ENCODE data around the gene CSTF2.

Gene CSTF2

DNA sequence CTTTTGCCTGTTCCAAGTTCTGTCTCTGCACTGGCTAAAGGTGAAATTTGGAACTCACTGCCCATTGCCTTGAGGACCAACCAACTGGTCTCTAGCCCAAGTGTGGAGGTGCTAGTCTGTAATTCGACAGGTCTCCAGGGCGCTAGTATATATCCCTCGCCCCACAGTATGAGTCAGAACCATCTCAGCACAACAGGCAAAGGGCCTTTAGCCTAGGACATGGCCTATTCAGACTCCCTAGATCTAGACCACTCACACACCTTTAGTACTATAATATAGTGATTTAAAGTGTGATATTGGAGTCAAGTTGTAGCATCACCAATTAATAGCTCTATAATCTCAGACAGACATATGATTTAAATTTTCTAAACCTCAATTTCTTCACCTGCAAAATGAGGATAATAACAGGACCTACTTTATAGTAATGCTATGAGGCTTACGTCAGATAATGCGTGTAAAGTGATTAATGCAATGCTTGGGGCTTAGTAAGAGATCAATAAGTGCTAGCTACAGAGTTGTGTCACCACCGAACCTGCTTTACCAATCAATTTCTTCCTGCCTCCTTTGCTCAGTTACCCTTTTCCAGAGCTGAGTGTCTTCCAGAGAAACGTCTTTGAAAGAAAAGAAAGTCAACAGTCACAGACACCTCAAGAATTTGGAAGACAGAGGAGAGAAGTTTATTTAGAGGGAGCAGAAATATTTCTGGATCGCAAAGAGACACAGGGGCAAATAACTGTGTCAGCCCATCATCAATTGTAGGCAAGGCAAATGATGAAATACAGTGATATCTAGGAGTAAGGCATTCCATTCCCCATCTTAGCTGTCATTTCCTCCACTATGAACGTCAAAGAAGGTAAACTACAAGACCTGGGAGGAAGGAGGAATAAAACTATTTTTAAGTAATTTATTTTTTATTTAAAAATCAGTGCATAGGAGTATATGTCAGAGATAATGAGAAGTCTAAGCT is 51.7 kb downstream of the CSTF2 start:
- no peak for DNase-seq (ENCODE audit: low read depth)

DNA sequence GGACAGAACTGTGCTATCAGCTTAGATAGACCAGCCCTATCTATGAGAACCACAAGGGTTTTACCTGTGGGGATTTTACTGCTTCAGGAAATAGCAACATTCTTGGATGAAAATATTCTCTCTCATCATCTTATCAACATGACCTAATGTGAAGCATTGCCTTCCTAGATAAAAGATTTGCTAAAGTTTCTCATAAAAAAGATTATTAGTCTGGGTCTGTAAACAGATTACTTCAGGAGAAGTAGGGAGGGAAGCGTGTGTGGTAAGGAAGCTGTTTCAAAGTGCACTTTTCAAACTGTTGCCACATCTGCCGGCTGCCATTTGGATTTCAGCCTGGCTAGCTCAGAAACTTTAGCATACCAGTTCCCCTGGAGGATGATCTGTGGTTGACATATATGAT is 54.1 kb downstream of the CSTF2 start, which contains the start of gene NOX1:
Gene NOX1 (minus strand): TSS at position 35 of the 400 bp plus-strand sequence. CDS start 220 bp downstream, outside the sequence.
- DNase-seq (ENCODE audit: low read depth), result no peak

DNA sequence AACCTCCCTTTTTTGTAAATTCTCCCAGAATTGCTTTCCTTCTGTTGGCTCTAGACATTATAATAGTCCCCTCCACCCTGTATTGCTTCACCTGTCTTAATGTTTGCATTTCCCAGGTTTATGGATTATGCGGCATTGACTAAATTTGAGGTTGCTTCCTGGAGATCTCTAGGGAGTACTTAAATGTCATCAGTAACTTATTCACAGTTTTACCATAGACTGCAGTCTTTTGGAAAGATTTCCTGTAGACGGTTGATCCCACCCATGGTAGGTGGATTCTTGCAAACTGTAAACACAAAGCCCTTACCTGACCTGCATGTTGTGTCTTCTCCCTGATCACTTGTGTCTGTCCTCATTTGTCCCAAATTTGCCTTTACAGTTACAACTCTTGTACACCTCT is 60.2 kb downstream of the CSTF2 start:
- DNase-seq (ENCODE audit: low read depth), result no peak

DNA sequence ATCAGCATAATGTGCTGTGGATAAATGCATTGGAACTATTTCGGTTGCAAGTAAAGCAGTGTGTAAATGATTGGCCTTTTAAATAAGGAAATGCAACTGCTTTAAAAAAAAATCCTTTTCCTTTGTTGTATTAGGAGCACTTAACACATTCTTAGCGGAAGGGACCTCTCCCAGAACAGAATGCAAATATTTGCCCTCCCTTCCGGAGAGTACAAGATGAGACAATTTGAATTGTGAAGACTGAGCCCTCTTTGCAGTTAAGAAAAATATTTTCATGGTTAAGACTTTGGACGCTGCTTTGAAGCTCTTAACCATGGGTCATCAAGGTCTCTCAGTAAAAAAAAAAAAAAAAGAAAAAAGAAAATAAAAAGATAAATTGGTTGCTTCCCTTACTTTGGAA is 63.5 kb downstream of the CSTF2 start:
- DNase-seq (ENCODE audit: low read depth), result no peak

Data from T follicular helper cell (primary cell).